Spleen (tissue), 11 donors: ENCODE results near the gene OPN3. TPM values are rescaled to one million over a fixed set of nuclear protein-coding genes. Genes with fewer than 3 reads are reported as not detected.

Source experiments
- DNase-seq: peaks from one replicate; pipeline ENCODE4 v3.0.0-alpha.2; 2020
- H3K27ac ChIP-seq, 8 donors: fragments of 200-600 bp; sonication (generic) in 7 of 8; 1 replicate in 4 of 8; 2 replicates in 4 of 8; pipeline versions ENCODE4 v1.5.0 to v1.8.0; 2016 to 2021; ENCODE audit warnings: inconsistent platforms in 4 of 8, mild to moderate bottlenecking in 4 of 8, moderate library complexity in 1 of 8
- H3K27me3 ChIP-seq, 7 donors: fragments of 200-600 bp; sonication (generic) in 6 of 7; replicated peaks in 1 of 7; 1 replicate in 4 of 7; 2 replicates in 3 of 7; pipeline versions ENCODE4 v1.5.0 to v1.8.0; 2016 to 2021; ENCODE audit warnings: inconsistent platforms in 3 of 7, mild to moderate bottlenecking in 1 of 7
- H3K36me3 ChIP-seq, 6 donors: fragments of 200-600 bp; sonication (generic) in 5 of 6; 1 replicate in 4 of 6; 2 replicates in 2 of 6; pipeline versions ENCODE4 v1.5.0 to v1.8.0; 2016 to 2021; ENCODE audit warnings: inconsistent platforms in 2 of 6
- H3K4me1 ChIP-seq, 6 donors: fragments of 200-600 bp; sonication (generic) in 5 of 6; 1 replicate in 3 of 6; 2 replicates in 3 of 6; pipeline versions ENCODE4 v1.5.0 to v1.8.0; 2016 to 2021; ENCODE audit warnings: inconsistent platforms in 3 of 6
- H3K4me3 ChIP-seq, 8 donors: fragments of 200-600 bp; sonication (generic) in 7 of 8; 1 replicate in 4 of 8; 2 replicates in 4 of 8; pipeline versions ENCODE4 v1.5.0 to v1.8.0; 2016 to 2021; ENCODE audit warnings: inconsistent platforms in 4 of 8, mild to moderate bottlenecking in 4 of 8, moderate library complexity in 2 of 8
- H3K9me3 ChIP-seq, 8 donors: fragments of 200-600 bp; sonication (generic) in 7 of 8; 1 replicate in 4 of 8; 2 replicates in 4 of 8; pipeline versions ENCODE4 v1.5.0 to v1.8.0; 2016 to 2021; ENCODE audit warnings: inconsistent platforms in 4 of 8
- CTCF ChIP-seq, 11 experiments: fragments of 200-600 bp in 7 of 11; fragments of 450-650 bp in 4 of 11; sonication (generic) in 4 of 11; IDR thresholded peaks in 8 of 11; conservative IDR thresholded peaks in 3 of 11; 1 replicate in 7 of 11; 2 replicates in 4 of 11; pipeline versions ENCODE4 v1.4.0 to v1.8.0; 2016 to 2021; ENCODE audit warnings: antibody characterized with exemption in 11 of 11, inconsistent platforms in 4 of 11, mild to moderate bottlenecking in 1 of 11
- POLR2A ChIP-seq, 3 donors: fragments of 450-650 bp; IDR thresholded peaks; one replicate each; pipeline ENCODE4 v1.5.1; 2017; ENCODE audit warnings: antibody characterized with exemption in 3 of 3, mild to moderate bottlenecking in 1 of 3
- POLR2AphosphoS5 ChIP-seq, 3 donors: sonication (generic); formaldehyde crosslinking; IDR thresholded peaks; one replicate each; pipeline ENCODE4 v1.5.1; 2017; ENCODE audit warnings: antibody characterized with exemption in 3 of 3
- WGBS, 5 donors: extraction: QIAGEN DNeasy Blood & Tissue Kit in 3 of 5; methylation state at CpG; one replicate each; pipeline versions ENCODE4 v1.1.5 to v1.1.7; 2013 to 2018; 5-methylcytosine and 5-hydroxymethylcytosine counted together
- intact Hi-C: fragments of 100-400 bp; cut with DNase I; formaldehyde crosslinking; loops from one replicate; pipeline ENCODE4 v1.15.0; 2023; ENCODE audit warnings: low total_unique reads
- polyA plus RNA-seq, 3 donors: library from polyadenylated mRNA; stranded (reverse); fragments of 200-250 nt; gene quantifications; one replicate each; pipeline ENCODE4 v1.2.1, GENCODE V29; 2013
- total RNA-seq, 7 donors: library from RNA; depleted of rRNA in 3 of 7; stranded (reverse); fragments of >200 nt in 3 of 7; fragmentation: NEBNext Ultra II Directional in 4 of 7; extraction: Animal tissue kit (Norgen Biotek cat#: 25700) in 4 of 7; gene quantifications; one replicate each; pipeline versions ENCODE4 v1.1.0 to v1.2.1, GENCODE V29; 2016 to 2021
- donor health status: healthy with polysubstance abuse.
- donor health status: DM: no; HTN: no; CAD: no; lungs with moderate emphysema.
- donor health status: DM: no; HTN: no; CAD: no.
- donor health status: Bipolar disorder and iron deficiency.
- donor health status: healthy.
- donor health status: DM: no; HTN: no; CAD: no.
- donor health status: DM: yes; HTN: yes; CAD: no.

OPN3 gene
- total and polyA plus RNA-seq, 10 donors: 15.1 to 39.4 (median 24.6) TPM

GRCh38 chr1:241596633-241597032 lies 43.5 kb downstream of the OPN3 start:
- intact Hi-C loops: no loop called here
- 75 to 85% (median 83%) methylated on average over 6 of the region's 6 CpGs for WGBS, 5 donors
- TF ChIP-seq POLR2A (IDR thresholded peaks at IDR 0.05) (no peak), POLR2AphosphoS5 (IDR thresholded peaks at IDR 0.05) (no peak), CTCF (IDR thresholded peaks at IDR 0.05 in 8 of 11, conservative IDR thresholded peaks at IDR 0.05 in 3 of 11) (no peak)

GRCh38 chr1:241593186-241593585 lies 47.0 kb downstream of the OPN3 start:
- TF ChIP-seq POLR2A (IDR thresholded peaks at IDR 0.05): no peak
- TF ChIP-seq CTCF (IDR thresholded peaks at IDR 0.05 in 8 of 11, conservative IDR thresholded peaks at IDR 0.05 in 3 of 11): no peak
- no peak for TF ChIP-seq POLR2AphosphoS5 (IDR thresholded peaks at IDR 0.05)
- no peak overlapping the region for H3K27ac ChIP-seq
- no peaks in the 10 kb centered on the region for H3K9me3 ChIP-seq
- peaks cover 0 to 10% (median under 1%) of the 10 kb centered on the region in 6 donors for H3K4me1 ChIP-seq
- intact Hi-C loops: no loop called here
- no peak overlapping the region for H3K4me3 ChIP-seq
- no peaks in the 10 kb centered on the region for H3K27me3 ChIP-seq
- no peak for DNase-seq
- H3K36me3 ChIP-seq: peaks cover 0 to 48% (median 10%) of the 10 kb centered on the region in 6 donors
- 86 to 95% (median 87%) methylated on average over 1 of the region's 1 CpG for WGBS, 5 donors

More at GRCh38 chr1:241596633-241597032, 43.5 kb downstream of the OPN3 start:
- H3K9me3 ChIP-seq: no peaks in the 10 kb centered on the region
- H3K36me3 ChIP-seq: peaks cover 0 to 39% (median 10%) of the 10 kb centered on the region in 6 donors
- no peak overlapping the region for H3K4me3 ChIP-seq
- no peak for DNase-seq
- peaks cover 0 to 29% (median 8%) of the 10 kb centered on the region in 6 donors for H3K4me1 ChIP-seq
- no peak overlapping the region for H3K27ac ChIP-seq
- no peaks in the 10 kb centered on the region for H3K27me3 ChIP-seq

GRCh38 chr1:241592273-241592958 lies 47.8 kb downstream of the OPN3 start:
- intact Hi-C loops: no loop called here
- no peak overlapping the region for H3K27ac ChIP-seq
- H3K27me3 ChIP-seq: no peaks in the 10 kb centered on the region
- WGBS, 5 donors: 73 to 89% (median 80%) methylated on average over 3 of the region's 3 CpGs
- no peaks in the 10 kb centered on the region for H3K9me3 ChIP-seq
- peaks cover 0 to 7% (median 0%) of the 10 kb centered on the region in 6 donors for H3K4me1 ChIP-seq
- DNase-seq: no peak
- H3K36me3 ChIP-seq: peaks cover 0 to 50% (median 10%) of the 10 kb centered on the region in 6 donors
- TF ChIP-seq POLR2A (IDR thresholded peaks at IDR 0.05) (no peak), POLR2AphosphoS5 (IDR thresholded peaks at IDR 0.05) (no peak), CTCF (IDR thresholded peaks at IDR 0.05 in 8 of 11, conservative IDR thresholded peaks at IDR 0.05 in 3 of 11) (no peak)
- no peak overlapping the region for H3K4me3 ChIP-seq

DNA sequence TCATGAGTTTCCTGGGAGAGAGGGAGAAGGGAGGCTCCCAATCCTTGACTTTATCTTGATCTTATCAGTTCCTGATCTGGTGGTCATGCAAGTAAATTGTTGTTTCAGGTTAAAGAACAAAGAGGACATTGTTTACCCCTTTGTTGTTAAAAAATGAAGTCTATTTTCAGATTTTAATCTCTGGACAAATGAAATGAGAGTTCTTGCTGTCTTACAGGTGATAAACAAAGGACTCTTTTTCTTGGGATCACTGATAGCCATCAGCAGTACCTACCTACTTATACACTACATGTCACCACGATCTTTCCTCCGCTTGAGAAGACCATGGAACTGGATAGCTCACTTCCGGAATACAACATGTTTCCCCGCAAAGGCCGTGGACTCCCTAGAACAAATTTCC lies 48.4 kb downstream of the OPN3 start:
- TF ChIP-seq POLR2A (IDR thresholded peaks at IDR 0.05) (no peak), CTCF (IDR thresholded peaks at IDR 0.05 in 8 of 11, conservative IDR thresholded peaks at IDR 0.05 in 3 of 11) (no peak)
- peaks cover 0 to 6% (median 0%) of the 10 kb centered on the region in 6 donors for H3K4me1 ChIP-seq
- no peaks in the 10 kb centered on the region for H3K9me3 ChIP-seq
- intact Hi-C loops: no loop called here
- H3K4me3 ChIP-seq: no peak overlapping the region
- no peak overlapping the region for H3K27ac ChIP-seq
- H3K27me3 ChIP-seq: no peaks in the 10 kb centered on the region
- DNase-seq: no peak
- peaks cover 0 to 56% (median 9%) of the 10 kb centered on the region in 6 donors for H3K36me3 ChIP-seq
- 73 to 96% (median 83%) methylated on average over 5 of the region's 5 CpGs for WGBS, 5 donors
